Mesothelial cell of epicardium (in vitro differentiated cells): Measurements from ENCODE around the gene KLHL29. TPM values are rescaled to one million over a fixed set of nuclear protein-coding genes. Genes with fewer than 3 reads are reported as not detected.

Source experiments
- DNase-seq, 2 experiments: peaks; one replicate each; pipeline ENCODE4 v3.0.0; 2021; ENCODE audit warnings: low spot score in 2 of 2; ENCODE audit not compliant: unreplicated experiment in 2 of 2
- H3K27ac Mint-ChIP-seq: 2 replicates; pipeline ENCODE4 v1.8.0; 2021; ENCODE audit warnings: mixed read lengths
- H3K27me3 Mint-ChIP-seq: 2 replicates; pipeline ENCODE4 v1.8.0; 2021; ENCODE audit warnings: low read depth, mixed read lengths
- H3K36me3 Mint-ChIP-seq: 2 replicates; pipeline ENCODE4 v1.8.0; 2021; ENCODE audit warnings: mixed read lengths
- H3K4me1 Mint-ChIP-seq: 2 replicates; pipeline ENCODE4 v1.8.0; 2021; ENCODE audit warnings: mixed read lengths
- H3K4me3 Mint-ChIP-seq: 2 replicates; pipeline ENCODE4 v1.8.0; 2021; ENCODE audit warnings: mild to moderate bottlenecking, moderate library complexity, mixed read lengths
- H3K9me3 Mint-ChIP-seq: 2 replicates; pipeline ENCODE4 v1.8.0; 2021; ENCODE audit warnings: mixed read lengths
- CTCF ChIP-seq: fragments of 200-600 bp; sonication (generic); IDR thresholded peaks from one replicate; pipeline ENCODE4 v1.5.0; 2021; ENCODE audit warnings: antibody characterized with exemption; ENCODE audit not compliant: unreplicated experiment
- total RNA-seq: library from RNA; stranded (reverse); gene quantifications from 3 replicates; pipeline ENCODE4 v1.2.1, GENCODE V29; 2021

KLHL29 gene
- total RNA-seq, 1 donor from 2014 or later: 28.3 TPM

GRCh38 chr2:23685706-23686105, 300.7 kb downstream of the KLHL29 start:
- Mint-ChIP-seq H3K4me1 (peaks cover 7% of the 10 kb centered on the region), H3K27me3 (no peaks in the 10 kb centered on the region), H3K4me3 (no peak overlapping the region), H3K36me3 (peaks cover 7% of the 10 kb centered on the region), H3K9me3 (no peaks in the 10 kb centered on the region), H3K27ac (no peak overlapping the region)
- no peak for DNase-seq
- no peak for TF ChIP-seq CTCF

DNA sequence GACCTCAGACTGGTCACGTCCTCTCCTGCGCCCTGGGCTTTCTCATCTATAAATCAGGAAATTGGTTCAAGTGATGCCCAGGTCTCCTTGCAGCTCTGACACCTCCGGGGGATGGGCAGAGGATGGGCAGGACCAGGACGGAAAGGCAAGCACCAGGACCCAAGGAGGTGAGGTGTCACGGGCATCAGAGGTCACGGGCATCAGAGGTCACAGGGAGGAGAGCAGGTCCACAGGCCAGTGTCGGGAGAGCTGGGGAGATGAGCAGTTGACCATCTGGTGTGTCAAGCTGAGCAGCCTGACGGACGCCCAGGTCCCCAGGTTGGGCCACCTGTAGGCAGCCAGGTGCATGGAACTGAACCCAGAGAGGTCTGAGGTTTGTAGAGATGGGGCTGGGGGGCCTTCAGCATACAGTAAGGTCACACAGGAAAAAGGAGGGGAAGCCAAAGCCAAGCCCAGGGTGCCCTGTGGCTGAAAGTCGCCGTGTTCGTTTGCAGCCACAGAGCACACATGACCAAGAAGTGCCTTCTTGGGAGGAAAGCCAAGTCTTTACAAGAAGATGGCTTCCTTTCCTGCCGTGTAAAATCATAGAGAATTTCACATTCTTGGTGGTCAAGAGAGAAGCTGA, 301.5 kb downstream of the KLHL29 start:
- Mint-ChIP-seq H3K4me1 (peaks cover 7% of the 10 kb centered on the region), H3K9me3 (no peaks in the 10 kb centered on the region), H3K36me3 (peaks cover 11% of the 10 kb centered on the region), H3K4me3 (no peak overlapping the region), H3K27me3 (no peaks in the 10 kb centered on the region), H3K27ac (no peak overlapping the region)
- TF ChIP-seq CTCF: no peak
- no peak for DNase-seq

- H3K27ac Mint-ChIP-seq: no peak overlapping the region
- H3K4me1 Mint-ChIP-seq: peaks cover 7% of the 10 kb centered on the region
- no peaks in the 10 kb centered on the region for H3K9me3 Mint-ChIP-seq
- H3K36me3 Mint-ChIP-seq: peaks cover 12% of the 10 kb centered on the region
- TF ChIP-seq CTCF: no peak
- no peak for DNase-seq
- H3K4me3 Mint-ChIP-seq: no peak overlapping the region
- no peaks in the 10 kb centered on the region for H3K27me3 Mint-ChIP-seq
Measured at GRCh38 chr2:23687214-23687613, 302.2 kb downstream of the KLHL29 start.

DNA sequence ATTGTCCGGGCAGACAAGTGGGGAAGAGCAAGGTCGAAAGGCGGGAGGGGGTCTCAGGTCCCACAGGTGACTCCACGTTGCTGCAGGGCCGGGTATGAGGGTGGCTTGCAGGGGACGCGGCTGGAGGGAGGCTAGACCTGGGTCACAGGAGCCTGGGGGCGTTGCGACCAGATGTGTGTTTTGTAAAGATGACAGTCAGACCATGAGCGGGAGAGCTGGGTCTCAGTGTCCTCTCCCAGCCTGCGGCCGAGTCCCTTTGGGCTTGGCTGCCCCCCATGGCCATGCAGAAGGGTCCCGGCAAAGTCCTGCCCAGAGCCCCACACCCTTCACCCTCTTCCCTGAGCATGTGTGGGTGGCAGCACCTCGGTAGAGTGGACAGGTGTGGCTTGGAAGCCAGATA, 302.7 kb downstream of the KLHL29 start:
- Mint-ChIP-seq H3K36me3 (peaks cover 15% of the 10 kb centered on the region), H3K9me3 (no peaks in the 10 kb centered on the region), H3K27me3 (no peaks in the 10 kb centered on the region), H3K27ac (no peak overlapping the region), H3K4me3 (no peak overlapping the region), H3K4me1 (peaks cover 7% of the 10 kb centered on the region)
- TF ChIP-seq CTCF: no peak
- DNase-seq: no peak

DNA sequence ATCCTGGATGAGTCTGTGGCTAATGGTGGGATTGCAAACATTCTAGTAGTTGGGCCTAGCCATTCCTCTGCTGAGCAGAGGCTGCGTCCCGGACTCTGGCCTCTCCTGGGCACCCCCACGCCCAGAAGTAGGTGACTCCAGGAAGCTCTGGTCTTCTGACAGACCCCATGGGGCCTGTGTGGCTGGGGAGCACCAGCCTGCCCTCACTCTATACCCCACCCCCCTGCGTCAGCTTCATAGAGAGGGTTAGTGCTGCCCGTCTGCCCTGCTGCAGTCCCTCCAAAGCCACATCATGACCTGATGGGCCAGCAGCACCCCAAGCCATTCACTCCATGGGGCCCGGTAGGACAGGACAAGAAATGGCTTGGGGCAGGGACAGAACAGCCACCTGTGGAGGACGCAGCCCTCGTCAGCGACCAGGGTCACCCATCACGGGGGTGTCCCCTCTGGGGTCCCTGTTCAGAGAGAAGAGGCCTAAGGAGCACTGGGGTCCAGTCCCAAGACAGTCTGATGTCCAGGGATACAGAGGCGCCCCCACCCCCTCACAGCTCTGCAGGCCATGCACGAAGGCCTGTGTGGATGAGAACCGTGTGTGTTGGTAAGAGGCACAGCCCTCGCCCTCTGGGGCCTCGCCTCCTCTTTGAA, 303.6 kb downstream of the KLHL29 start:
- DNase-seq: no peak
- no peak overlapping the region for H3K4me3 Mint-ChIP-seq
- TF ChIP-seq CTCF: no peak
- peaks cover 19% of the 10 kb centered on the region for H3K36me3 Mint-ChIP-seq
- no peak overlapping the region for H3K27ac Mint-ChIP-seq
- H3K27me3 Mint-ChIP-seq: no peaks in the 10 kb centered on the region
- H3K9me3 Mint-ChIP-seq: no peaks in the 10 kb centered on the region
- H3K4me1 Mint-ChIP-seq: peaks cover 7% of the 10 kb centered on the region
